ENCODE measurements around the gene SPOCK1. TPM values are rescaled to one million over a fixed set of nuclear protein-coding genes. Genes with fewer than 3 reads are reported as not detected.

Gene SPOCK1
- total RNA-seq, 4 donors from 2014 or later: 46.5 to 52.7 (median 51.4) TPM

GRCh38 chr5:137240285-137240684 lies 258.8 kb downstream of the SPOCK1 start:
- no peak overlapping the region for H3K4me3 ChIP-seq
- no peak for TF ChIP-seq EP300 (IDR thresholded peaks at IDR 0.05)
- no peak for TF ChIP-seq POLR2AphosphoS5 (IDR thresholded peaks at IDR 0.05)
- no peak for TF ChIP-seq CTCF (IDR thresholded peaks at IDR 0.05)
- no peak for TF ChIP-seq POLR2A (IDR thresholded peaks at IDR 0.05)
- H3K4me1 ChIP-seq: no peaks in the 10 kb centered on the region
- no peaks in the 10 kb centered on the region for H3K27me3 ChIP-seq
- no peak overlapping the region for H3K27ac ChIP-seq
- peaks cover 0 to 9% (median 0%) of the 10 kb centered on the region in 3 donors for H3K9me3 ChIP-seq
- no peaks in the 10 kb centered on the region for H3K36me3 ChIP-seq
- 65 to 80% methylated on average over 2 of the region's 2 CpGs for WGBS, 2 donors (ENCODE audit: low coverage in 1 of 2)
- no peak for ATAC-seq

GRCh38 chr5:137236849-137237507 lies 262.1 kb downstream of the SPOCK1 start:
- Histone ChIP-seq H3K36me3 (no peaks in the 10 kb centered on the region), H3K27me3 (no peaks in the 10 kb centered on the region), H3K4me1 (no peaks in the 10 kb centered on the region), H3K9me3 (peaks cover 0 to 9% (median 0%) of the 10 kb centered on the region in 3 donors), H3K27ac (no peak overlapping the region), H3K4me3 (no peak overlapping the region)
- TF ChIP-seq CTCF (IDR thresholded peaks at IDR 0.05) (no peak), POLR2AphosphoS5 (IDR thresholded peaks at IDR 0.05) (no peak), POLR2A (IDR thresholded peaks at IDR 0.05) (no peak), EP300 (IDR thresholded peaks at IDR 0.05) (no peak)
- ATAC-seq: no peak
- 83 to 97% methylated on average over 1 to 5 of the region's 5 CpGs for WGBS, 2 donors (ENCODE audit: low coverage in 1 of 2)

- no peak for TF ChIP-seq CTCF (IDR thresholded peaks at IDR 0.05)
- no peak for TF ChIP-seq EP300 (IDR thresholded peaks at IDR 0.05)
- TF ChIP-seq POLR2A (IDR thresholded peaks at IDR 0.05): no peak
- TF ChIP-seq POLR2AphosphoS5 (IDR thresholded peaks at IDR 0.05): no peak
- no peaks in the 10 kb centered on the region for H3K27me3 ChIP-seq
- peaks cover 0 to 9% (median 0%) of the 10 kb centered on the region in 3 donors for H3K9me3 ChIP-seq
- no peak for ATAC-seq
- H3K27ac ChIP-seq: no peak overlapping the region
- no peaks in the 10 kb centered on the region for H3K4me1 ChIP-seq
- no CpG with 5 or more reads among the region's 2 CpGs for WGBS, 2 donors (ENCODE audit: low coverage in 1 of 2)
- H3K36me3 ChIP-seq: no peaks in the 10 kb centered on the region
- no peak overlapping the region for H3K4me3 ChIP-seq
Measured at GRCh38 chr5:137236252-137236651, 262.9 kb downstream of the SPOCK1 start.

- no peak overlapping the region for H3K27ac ChIP-seq
- TF ChIP-seq CTCF (IDR thresholded peaks at IDR 0.05) (no peak), POLR2A (IDR thresholded peaks at IDR 0.05) (no peak), POLR2AphosphoS5 (IDR thresholded peaks at IDR 0.05) (no peak), EP300 (IDR thresholded peaks at IDR 0.05) (no peak)
- H3K4me1 ChIP-seq: no peaks in the 10 kb centered on the region
- no peak for ATAC-seq
- peaks cover 0 to 6% (median 0%) of the 10 kb centered on the region in 3 donors for H3K9me3 ChIP-seq
- H3K27me3 ChIP-seq: no peaks in the 10 kb centered on the region
- WGBS, 2 donors (ENCODE audit: low coverage in 1 of 2): 78 to 86% methylated on average over 5 to 9 of the region's 10 CpGs
- H3K4me3 ChIP-seq: no peak overlapping the region
- no peaks in the 10 kb centered on the region for H3K36me3 ChIP-seq
Measured at GRCh38 chr5:137234973-137235943, 263.9 kb downstream of the SPOCK1 start.
